Fibroblast of skin of abdomen (primary cell): Measurements from ENCODE around the gene HTR1E.
A peak's percentile ranks its signal among the peaks of the same experiment; 100 is the strongest.
"Not testable (repeated sequence)": the region's sequence is repeated elsewhere in the genome, so short reads cannot be mapped to it uniquely, and the experiment has no call there.

Source experiments
- DNase-seq: peaks from one replicate; pipeline ENCODE4 v3.0.0-alpha.2; 2013

HTR1E gene

DNA sequence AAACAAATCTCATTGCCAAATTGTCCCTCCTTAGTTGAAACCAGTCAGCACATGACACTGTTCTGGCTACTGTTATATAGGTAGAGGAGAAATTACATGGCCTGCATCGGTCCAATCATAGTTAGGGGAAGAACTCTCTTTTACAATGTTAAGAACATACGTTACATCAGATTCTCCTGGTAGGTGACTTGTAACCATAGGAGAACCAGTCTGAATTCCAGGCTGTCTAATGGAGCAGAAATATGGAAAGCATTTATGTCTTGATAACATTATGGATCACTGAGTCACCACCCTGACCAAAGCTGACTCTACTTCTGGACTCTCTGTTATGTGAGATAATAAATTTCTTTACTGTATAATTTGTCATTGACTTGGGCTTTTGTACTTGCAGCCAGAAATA lies 40.9 kb downstream of the HTR1E start:
- DNase-seq, result no peak

DNA sequence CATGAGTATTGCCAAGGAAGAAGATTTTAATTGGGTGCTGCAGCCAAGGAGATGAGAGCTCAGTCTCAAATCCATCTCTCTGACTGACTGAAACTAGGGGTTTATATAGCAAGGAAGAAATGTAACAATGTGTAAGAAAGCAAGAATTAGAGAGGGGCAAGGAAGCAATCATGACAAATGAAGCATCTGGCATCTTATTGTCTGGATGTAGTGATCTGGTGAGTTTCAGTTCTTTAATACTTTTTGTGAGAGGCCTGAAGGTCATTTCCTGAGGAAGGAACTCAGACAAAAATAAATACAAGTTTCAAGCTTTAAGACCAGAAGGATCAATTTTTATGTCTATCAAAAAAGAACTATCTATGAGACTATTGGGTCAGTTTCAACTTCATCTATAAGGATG lies 64.2 kb downstream of the HTR1E start:
- DNase-seq, result no peak

DNA sequence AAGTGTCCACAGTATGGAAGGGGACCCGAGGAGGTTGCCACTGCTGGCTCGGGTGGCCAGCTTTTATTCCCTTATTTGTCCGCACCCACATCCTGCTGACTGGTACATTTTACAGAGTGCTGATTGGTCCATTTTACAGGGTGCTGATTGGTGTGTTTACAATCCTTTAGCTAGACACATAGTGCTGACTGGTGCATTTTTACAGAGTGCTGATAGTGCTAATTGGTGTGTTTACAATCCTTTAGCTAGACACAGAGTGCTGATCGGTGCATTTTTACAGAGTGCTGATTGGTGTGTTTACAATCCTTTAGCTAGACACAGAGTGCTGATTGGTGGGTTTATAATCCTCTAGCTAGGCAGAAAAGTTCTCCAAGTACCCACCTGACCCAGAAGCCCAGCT lies 65.1 kb downstream of the HTR1E start:
- not testable (repeated sequence) for DNase-seq

DNA sequence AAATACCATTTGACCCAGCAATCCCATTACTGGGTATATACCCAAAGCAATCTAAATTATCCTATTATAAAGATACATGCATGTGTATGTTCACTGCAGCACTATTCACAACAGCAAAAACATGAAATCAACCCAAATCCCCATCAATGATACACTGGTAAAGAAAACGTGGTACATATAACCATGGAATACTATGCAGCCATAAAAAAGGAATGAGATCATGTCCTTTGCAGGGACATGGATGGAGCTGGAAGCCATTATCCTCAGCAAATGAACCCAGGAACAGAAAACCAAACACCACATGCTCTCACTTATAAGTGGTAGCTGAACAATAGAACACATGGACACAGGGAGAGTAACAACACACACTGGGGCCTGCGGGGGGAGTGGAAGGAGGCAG lies 69.2 kb downstream of the HTR1E start:
- DNase-seq, result not testable (repeated sequence)

DNA sequence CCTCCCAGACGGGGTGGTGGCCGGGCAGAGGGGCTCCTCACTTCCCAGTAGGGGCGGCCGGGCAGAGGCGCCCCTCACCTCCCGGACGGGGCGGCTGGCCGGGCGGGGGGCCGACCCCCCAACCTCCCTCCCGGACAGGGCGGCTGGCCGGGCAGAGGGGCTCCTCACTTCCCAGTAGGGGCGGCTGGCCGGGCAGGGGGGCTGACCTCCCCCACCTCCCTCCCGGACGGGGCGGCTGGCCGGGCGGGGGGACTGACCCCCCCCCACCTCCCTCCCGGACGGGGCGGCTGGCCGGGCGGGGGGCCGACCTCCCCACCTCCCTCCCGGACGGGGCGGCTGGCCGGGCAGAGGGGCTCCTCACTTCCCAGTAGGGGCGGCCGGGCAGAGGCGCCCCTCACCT lies 72.3 kb downstream of the HTR1E start:
- DNase-seq, result not testable (repeated sequence)

DNA sequence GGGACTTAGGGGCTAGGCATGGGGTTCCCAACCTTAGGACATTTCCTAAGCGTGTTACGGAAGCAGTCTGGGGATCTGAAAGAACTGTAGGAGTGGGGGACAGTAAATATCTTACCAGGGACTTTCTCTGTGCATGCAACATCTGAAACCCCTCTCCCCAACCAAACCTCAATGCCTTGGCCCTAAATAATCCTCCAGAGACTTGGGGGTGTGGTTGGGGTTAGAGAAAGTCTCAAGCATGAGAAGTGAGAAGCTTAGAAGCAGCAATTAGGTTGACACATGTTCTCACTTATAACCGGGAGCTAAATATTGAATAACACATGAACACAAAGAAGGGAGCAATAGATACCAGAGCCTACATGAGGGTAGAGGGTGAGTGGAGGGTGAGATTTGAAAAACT lies 74.7 kb downstream of the HTR1E start:
- DNase-seq, result no peak

DNA sequence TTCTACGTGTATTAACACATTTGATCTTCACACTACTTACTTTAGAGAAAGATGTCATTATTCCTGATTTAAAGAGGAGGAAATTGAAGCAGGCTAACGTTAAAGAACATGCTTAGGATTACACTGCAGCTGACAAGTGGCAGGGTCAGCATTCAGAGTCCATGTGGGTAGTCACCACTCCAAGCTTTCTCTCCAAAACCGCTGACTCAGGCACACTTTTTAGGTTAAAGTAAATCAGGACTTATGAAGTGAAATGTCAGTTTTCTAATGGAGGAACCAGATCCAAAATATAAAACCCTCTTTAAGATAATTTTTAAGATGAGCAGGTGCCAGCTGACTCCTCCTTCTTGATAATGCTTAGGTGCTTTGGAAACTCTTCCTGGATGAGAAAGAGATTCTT lies 75.4 kb downstream of the HTR1E start:
- DNase-seq, result no peak

DNA sequence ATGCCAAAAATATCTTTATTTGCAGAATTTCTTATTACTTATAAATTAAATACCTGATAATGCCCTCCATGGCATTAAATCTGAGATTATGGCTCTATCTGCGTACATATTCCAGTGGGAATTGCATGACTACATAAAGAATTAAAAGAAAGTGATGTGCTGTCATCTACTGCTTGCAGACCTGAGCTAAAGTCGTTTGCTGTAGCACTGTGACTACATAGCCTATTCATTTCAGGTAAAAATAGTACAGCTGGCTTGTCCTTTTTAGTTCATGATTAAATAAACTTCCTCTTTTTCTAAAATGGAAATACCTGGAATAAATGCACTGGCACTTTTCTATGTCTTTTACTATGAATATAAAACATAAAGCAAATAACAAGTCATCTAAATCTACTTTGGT lies 79.4 kb downstream of the HTR1E start:
- no peak for DNase-seq

DNA sequence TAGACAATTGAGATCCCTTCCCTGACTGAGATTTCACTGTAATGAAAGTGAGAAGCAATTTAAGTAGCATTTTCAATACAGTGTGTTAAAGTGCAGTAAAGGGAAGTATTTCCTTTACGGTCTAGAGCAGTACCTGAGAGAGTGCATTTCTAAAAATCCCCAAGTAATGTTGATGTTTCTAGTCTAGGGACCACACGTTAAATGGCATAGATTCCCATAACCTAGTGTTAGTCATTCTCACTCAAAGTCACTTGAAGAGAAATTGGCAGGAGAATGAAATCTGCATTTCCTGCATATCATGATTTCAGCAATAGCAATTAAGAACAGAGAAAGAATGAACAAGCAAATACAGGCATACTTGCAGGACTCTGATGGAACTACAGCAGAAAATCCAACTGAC lies 89.7 kb downstream of the HTR1E start:
- no peak for DNase-seq

DNA sequence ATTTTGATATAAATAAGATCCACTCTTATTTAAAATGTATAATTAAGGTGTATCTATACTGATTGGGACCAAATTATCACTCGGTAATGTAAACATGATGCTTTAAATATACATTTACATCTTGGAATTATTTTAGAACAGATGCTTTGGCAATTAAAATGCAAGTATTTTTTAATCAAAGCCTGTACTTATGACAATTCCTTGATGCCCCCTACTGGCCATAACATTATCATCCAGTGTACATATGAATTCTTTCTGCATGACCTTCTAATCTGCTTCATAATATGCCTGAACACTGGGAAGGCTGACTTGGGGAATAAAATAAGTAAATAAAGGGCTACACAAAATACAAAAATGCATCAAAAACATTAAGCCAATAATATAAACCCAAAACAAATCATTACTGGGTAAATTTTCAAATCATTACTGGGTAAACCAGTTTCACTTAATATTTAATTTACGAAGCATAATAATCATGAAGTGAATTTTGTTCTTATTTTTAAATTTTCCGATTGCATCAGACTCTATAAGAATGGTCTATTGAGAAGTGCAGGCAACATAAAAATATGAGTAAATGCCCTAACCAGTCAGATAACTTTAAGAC lies 92.5 kb downstream of the HTR1E start:
- DNase-seq, result peak; percentile 37

DNA sequence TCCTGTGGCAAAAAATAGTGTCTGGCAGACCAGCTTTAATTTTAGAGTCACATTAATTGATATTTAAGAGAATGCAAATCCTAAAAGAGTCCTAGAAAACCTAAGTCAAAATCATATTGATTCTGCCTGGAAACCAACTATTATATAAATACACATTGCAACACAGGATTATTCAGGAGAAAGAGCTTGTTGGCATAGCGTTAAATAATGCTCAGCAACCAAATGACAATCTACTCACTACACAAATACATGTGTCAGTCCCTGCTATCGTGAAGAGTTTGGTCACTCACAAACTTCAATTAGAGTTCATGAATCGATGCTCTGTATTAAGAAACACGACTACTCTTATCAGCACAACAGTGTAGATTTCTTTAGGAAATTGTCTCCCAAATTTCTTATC lies 103.4 kb downstream of the HTR1E start:
- DNase-seq, result no peak

DNA sequence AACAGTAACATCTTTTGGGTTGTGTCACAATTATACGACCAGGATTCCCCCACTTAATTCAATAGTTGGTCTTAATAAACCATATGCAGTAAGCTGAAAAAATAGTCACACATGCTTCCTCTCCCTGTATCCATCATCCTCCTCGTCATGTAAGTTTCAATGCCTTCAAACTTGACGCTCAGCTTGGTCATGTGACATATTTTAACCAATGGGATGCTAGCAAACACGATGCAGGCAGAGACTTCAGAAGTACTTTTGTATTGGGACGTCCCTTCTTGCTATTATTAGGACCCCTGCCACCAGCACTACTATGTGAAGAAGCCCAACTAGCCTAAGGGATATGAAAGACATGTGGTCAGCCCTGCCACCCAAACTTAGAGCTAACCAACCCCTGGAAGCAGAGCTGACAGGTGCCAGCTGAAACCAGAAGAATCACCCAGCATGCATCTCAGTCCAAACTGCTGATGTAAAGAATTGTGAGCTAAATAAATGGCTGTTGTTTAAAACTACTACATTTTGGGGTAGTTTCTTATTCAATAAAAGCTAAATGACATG lies 108.3 kb downstream of the HTR1E start:
- DNase-seq, result no peak

DNA sequence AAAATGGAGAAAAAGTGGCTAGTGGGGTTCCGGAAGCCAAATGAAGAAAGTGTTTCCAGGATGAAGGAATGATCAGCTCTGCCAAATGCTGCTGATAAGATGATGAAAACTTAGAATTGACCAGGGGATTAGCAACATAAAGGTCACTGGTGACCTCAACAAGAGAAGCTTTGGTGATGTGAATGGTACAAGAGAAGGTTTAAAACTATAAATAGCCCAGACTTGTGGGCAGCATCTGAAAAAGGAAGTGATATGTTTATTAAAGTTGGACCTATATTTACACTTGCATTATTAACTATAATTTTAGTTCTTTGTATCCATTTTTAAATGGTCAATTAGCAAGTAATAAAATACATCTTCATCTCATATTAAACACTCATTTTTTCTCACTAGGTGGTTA lies 112.5 kb downstream of the HTR1E start:
- no peak for DNase-seq

DNA sequence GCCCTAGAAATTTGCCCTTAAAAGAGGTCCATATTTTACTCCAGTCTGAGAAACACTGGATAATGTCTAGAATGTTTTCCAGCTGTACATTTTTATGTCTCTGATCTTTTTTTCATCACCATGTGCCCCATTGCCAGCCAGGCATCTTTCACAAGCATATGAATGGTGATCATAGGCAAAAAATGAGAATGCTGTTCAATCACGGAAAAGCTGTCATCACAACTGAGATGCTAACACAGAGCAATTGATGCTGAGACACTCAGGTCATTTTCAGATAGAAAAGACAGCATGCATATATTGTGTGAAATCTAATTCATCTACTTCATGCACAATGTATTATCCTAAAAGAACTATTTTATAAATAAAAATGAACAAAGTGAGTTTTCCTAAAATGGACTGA lies 116.0 kb downstream of the HTR1E start:
- no peak for DNase-seq

DNA sequence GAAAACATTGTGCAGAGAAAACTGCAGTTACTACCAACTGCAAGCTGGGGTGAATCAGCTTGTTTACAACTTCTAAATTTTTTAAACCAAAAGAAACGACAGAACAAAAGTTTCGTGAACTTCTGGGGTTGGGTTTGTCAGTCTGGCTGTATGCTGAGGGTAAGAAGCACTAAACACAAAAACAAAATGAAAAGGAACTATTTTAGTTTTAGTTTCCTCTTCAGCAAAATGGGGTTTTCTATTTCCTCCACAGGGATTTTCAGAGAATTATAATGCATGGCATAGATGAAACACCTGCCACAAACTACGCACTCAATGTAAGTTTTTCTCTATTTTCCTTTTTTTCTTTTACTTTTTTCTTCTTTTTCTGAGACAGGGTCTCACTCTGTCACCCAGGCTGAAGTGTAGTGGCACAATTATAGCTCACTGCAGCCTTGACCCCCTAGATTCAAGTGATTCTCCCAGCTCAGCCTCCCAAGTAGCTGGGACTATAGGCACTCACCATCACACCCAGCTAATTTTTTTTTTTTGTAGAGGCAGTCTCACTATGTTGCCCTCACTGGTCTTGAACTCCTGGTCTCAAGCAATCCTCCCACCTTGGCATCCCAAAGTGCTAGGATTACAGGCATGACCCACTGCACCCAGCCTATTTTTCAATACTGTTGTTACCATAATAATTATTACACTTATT lies 117.0 kb downstream of the HTR1E start:
- no peak for DNase-seq

DNA sequence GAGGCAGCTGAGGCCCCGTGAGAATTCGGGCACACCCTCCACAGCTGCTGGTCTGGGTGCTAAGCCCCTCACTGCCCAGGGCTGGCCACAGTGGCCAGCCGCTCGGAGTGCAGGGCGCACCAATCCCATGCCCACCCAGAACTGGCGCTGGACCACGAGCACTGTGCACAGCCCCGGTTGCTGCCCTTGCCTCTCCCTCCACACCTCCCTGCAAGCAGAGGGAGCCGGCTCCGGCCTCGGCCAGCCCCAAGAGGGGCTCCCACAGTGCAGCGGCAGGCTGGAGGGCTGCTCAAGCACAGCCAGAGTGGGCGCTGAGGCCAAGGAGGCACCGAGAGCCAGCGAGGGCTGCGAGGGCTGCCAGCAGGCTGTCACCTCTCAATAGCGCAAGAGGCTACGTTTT lies 122.6 kb downstream of the HTR1E start:
- no peak for DNase-seq

DNA sequence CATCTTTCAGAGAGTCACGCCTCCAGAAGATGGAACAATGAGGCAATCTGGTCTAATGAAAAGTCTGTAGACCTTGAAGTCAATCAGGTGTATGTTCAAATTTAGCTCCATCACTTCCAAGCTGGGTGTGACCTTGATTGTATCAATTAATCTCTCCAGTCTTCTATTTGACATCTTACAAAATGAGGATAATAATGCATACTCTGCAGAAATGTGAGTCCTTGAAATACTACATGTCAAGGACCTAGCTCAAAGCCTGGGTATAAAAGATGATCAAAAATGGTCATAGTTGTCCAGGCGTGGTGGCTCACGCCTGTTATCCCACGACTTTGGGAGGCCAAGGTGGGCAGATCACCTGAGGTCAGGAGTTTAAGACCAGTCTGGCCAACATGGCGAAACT lies 127.8 kb downstream of the HTR1E start:
- DNase-seq, result no peak
